ENCODE results near the gene MAU2. TPM values are rescaled to one million over a fixed set of nuclear protein-coding genes. Genes with fewer than 3 reads are reported as not detected.

MAU2 gene
- total RNA-seq, 1 donor from 2014 or later, result 12.1 TPM

DNA sequence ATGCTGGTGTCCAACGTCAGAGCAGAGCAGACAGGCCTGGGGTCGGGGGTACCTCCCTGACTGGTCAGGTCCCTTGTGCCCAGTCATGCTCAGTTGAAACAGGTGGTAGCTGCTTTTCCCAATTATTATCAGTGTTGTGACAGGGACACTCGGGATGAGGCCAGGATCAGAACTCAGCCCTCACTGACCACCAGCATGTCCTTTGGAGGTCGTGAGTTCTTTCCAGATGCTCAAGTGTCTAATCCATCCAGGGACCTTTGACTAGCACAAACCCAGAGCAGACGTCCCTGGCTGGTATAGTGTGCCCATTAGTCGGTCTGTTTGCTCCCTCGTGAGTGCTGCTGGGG is 22.4 kb downstream of the MAU2 start:
- Histone ChIP-seq H3K27me3 (ENCODE audit: control insufficient read depth, insufficient read depth, low read length) (no peaks in the 10 kb centered on the region), H3K36me3 (ENCODE audit: control insufficient read depth, insufficient read depth, low read length) (peaks cover 46% of the 10 kb centered on the region), H3K4me3 (ENCODE audit: low read depth, low read length) (no peak overlapping the region)
- TF ChIP-seq, protein P1, sequence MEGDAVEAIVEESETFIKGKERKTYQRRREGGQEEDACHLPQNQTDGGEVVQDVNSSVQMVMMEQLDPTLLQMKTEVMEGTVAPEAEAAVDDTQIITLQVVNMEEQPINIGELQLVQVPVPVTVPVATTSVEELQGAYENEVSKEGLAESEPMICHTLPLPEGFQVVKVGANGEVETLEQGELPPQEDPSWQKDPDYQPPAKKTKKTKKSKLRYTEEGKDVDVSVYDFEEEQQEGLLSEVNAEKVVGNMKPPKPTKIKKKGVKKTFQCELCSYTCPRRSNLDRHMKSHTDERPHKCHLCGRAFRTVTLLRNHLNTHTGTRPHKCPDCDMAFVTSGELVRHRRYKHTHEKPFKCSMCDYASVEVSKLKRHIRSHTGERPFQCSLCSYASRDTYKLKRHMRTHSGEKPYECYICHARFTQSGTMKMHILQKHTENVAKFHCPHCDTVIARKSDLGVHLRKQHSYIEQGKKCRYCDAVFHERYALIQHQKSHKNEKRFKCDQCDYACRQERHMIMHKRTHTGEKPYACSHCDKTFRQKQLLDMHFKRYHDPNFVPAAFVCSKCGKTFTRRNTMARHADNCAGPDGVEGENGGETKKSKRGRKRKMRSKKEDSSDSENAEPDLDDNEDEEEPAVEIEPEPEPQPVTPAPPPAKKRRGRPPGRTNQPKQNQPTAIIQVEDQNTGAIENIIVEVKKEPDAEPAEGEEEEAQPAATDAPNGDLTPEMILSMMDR (IDR thresholded peaks at IDR 0.05; ENCODE audit: insufficient read depth, low read length, severe bottlenecking), result no peak
- FAIRE-seq (no peak), DNase-seq (ENCODE audit: low read depth) (no peak)

DNA sequence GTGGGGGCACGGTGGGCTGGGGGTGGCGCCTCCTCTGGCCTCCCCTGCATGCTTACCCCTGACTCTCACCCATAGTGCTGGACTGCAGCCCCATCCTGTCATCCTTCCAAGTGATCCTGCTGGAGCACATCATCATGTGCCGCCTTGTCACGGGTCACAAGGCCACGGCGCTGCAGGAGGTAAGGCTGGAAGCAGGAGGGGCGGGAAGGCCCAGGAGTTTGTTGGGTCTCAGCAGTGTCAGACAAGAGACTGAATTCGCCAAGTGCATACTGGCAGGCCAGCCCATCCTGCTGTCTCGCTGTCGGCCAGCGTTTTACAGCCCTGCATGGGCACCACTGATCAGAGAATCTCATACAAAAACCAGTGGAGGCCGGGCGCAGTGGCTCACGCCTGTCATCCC is 23.1 kb downstream of the MAU2 start:
- TF ChIP-seq, protein P1 (IDR thresholded peaks at IDR 0.05; ENCODE audit: insufficient read depth, low read length, severe bottlenecking), result no peak
- no peak overlapping the region for H3K4me3 ChIP-seq (ENCODE audit: low read depth, low read length)
- no peak for DNase-seq (ENCODE audit: low read depth)
- FAIRE-seq, result no peak
- no peaks in the 10 kb centered on the region for H3K27me3 ChIP-seq (ENCODE audit: control insufficient read depth, insufficient read depth, low read length)
- H3K36me3 ChIP-seq (ENCODE audit: control insufficient read depth, insufficient read depth, low read length), result peaks cover 46% of the 10 kb centered on the region

DNA sequence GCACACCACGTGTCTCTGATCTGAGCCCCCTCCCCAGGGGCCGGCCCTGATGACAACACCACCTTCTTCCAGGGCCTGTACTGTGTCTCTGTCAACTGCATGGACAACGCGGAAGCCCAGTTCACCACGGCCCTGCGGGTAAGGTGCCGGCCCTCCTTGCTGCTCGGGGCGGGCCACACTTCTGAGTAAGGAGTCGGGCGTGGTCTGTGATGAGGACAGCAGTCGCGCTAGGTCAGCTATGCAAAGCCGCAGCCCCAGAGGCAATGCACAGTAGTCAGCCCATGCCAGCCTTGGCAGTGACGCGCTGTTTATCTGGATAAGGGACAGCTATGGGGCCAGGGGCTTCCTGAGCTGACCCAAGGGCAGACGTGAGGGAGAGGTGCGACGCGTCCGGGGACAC is 24.6 kb downstream of the MAU2 start:
- peaks cover 53% of the 10 kb centered on the region for H3K36me3 ChIP-seq (ENCODE audit: control insufficient read depth, insufficient read depth, low read length)

DNA sequence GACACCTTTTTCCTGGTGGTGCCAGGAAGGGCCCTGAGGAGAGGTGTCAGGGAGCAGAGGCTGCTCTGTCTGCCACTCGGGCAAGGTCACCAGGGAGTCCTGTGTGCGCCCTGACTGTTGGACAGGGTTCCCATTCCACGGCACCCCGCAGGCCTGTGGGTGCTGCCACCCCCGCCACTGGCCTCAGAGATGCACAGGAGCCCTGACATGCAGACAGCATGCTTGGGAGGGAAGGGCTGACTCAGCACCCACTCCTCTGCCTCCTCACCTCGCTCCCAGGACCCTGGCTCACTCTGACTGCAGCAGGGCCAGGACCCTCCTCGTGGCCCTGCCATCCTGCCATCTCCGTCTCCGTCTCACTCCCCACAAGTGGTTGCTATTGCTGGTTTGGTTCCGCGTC is 25.3 kb downstream of the MAU2 start:
- FAIRE-seq (no peak), DNase-seq (ENCODE audit: low read depth) (no peak)
- TF ChIP-seq, protein P1 (IDR thresholded peaks at IDR 0.05; ENCODE audit: insufficient read depth, low read length, severe bottlenecking), result no peak
- Histone ChIP-seq H3K27me3 (ENCODE audit: control insufficient read depth, insufficient read depth, low read length) (no peaks in the 10 kb centered on the region), H3K36me3 (ENCODE audit: control insufficient read depth, insufficient read depth, low read length) (peaks cover 50% of the 10 kb centered on the region), H3K4me3 (ENCODE audit: low read depth, low read length) (no peak overlapping the region)

More for the DNA sequence above, 24.6 kb downstream of the MAU2 start:
- no peak for FAIRE-seq
- H3K4me3 ChIP-seq (ENCODE audit: low read depth, low read length), result no peak overlapping the region
- TF ChIP-seq, protein P1 (IDR thresholded peaks at IDR 0.05; ENCODE audit: insufficient read depth, low read length, severe bottlenecking), result no peak
- DNase-seq (ENCODE audit: low read depth), result no peak
- H3K27me3 ChIP-seq (ENCODE audit: control insufficient read depth, insufficient read depth, low read length), result no peaks in the 10 kb centered on the region

DNA sequence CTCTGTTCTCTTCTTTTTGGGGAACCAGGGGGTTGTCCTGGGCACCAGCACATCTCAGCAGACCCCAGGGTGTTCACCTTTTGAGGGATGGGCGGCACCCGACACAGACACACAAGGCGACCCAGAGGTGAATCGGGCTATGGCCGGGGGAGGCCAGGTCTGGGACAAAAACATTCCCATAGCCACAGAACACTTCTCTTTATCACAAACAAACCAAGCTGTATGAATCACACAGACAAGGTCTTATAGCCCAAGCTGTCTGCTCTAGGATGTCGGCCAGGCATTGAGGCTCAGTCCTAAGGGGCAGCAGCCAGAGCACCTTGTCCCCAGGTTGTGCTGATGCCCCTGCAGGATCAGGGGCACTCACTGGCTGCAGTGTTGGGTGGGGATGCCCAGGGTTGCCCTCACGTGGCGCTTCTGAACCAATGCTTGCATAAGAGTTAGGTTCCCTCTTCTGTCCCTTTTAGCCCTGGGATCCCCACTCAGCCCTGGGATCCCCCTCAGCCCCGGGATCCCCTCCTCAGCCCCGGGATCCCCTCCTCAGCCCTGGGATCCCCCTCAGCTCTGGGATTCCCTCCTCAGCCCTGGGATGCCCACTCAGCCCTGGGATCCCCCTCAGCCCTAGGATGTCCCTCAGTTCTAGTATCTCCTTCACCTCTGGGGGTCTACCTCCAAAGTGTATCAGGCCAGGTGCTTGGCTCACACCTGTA is 26.9 kb downstream of the MAU2 start:
- Histone ChIP-seq H3K36me3 (ENCODE audit: control insufficient read depth, insufficient read depth, low read length) (peaks cover 46% of the 10 kb centered on the region), H3K4me3 (ENCODE audit: low read depth, low read length) (no peak overlapping the region), H3K27me3 (ENCODE audit: control insufficient read depth, insufficient read depth, low read length) (no peaks in the 10 kb centered on the region)
- TF ChIP-seq, protein P1 (IDR thresholded peaks at IDR 0.05; ENCODE audit: insufficient read depth, low read length, severe bottlenecking), result no peak
- FAIRE-seq (no peak), DNase-seq (ENCODE audit: low read depth) (no peak)

DNA sequence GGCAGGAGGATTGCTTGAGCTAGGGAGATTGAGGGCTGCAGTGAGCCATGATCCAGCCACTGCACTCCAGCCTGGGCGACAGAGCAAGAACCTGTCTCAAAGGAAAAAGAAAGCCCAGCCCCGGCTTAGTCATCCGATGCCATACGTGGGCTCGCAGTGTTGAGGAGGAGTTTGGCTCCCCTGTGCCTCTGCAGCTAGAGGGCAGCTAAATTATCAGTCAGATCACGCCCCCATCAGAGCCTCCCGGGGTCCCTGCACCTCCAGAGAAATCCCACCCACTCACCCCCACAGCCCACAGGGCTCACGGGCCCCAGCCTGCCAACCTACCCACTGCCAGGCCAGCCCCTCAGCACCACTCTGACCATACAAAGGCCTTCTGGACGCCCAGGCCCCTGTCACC is 27.6 kb downstream of the MAU2 start:
- Histone ChIP-seq H3K36me3 (ENCODE audit: control insufficient read depth, insufficient read depth, low read length) (peaks cover 44% of the 10 kb centered on the region), H3K27me3 (ENCODE audit: control insufficient read depth, insufficient read depth, low read length) (no peaks in the 10 kb centered on the region), H3K4me3 (ENCODE audit: low read depth, low read length) (no peak overlapping the region)
- DNase-seq (ENCODE audit: low read depth) (no peak), FAIRE-seq (no peak)
- TF ChIP-seq, protein P1 (IDR thresholded peaks at IDR 0.05; ENCODE audit: insufficient read depth, low read length, severe bottlenecking), result no peak

Data from bronchial epithelial cell (primary cell).